ENCODE measurements around the gene NUP62.

NUP62 gene

GRCh38 chr19:49881186-49881585, 48.1 kb downstream of the NUP62 start:
- DNase-seq (ENCODE audit: low spot score): no peak

GRCh38 chr19:49880162-49880869, 49.0 kb downstream of the NUP62 start:
- no peak for DNase-seq (ENCODE audit: low spot score)

- no peak for DNase-seq (ENCODE audit: low spot score)
These were observed 49.9 kb downstream of the NUP62 start for GRCh38 chr19:49879243-49879963.

DNA sequence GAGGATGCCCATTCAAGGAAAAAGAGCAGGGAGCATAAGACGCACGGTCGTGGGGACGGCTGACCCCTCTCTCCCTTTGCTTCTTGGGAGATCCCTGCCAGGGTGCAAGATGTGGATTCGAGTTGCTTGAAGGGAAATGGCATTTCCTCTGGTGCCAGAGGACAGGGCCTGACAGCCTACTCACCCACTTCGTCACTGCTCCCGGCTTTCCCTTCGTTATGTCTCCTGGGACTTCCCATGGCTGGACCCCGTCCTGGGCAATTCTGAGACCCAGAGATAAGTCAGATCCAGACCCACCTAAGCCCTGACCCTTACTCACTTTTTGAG, 50.6 kb downstream of the NUP62 start:
- no peak for DNase-seq (ENCODE audit: low spot score)

DNA sequence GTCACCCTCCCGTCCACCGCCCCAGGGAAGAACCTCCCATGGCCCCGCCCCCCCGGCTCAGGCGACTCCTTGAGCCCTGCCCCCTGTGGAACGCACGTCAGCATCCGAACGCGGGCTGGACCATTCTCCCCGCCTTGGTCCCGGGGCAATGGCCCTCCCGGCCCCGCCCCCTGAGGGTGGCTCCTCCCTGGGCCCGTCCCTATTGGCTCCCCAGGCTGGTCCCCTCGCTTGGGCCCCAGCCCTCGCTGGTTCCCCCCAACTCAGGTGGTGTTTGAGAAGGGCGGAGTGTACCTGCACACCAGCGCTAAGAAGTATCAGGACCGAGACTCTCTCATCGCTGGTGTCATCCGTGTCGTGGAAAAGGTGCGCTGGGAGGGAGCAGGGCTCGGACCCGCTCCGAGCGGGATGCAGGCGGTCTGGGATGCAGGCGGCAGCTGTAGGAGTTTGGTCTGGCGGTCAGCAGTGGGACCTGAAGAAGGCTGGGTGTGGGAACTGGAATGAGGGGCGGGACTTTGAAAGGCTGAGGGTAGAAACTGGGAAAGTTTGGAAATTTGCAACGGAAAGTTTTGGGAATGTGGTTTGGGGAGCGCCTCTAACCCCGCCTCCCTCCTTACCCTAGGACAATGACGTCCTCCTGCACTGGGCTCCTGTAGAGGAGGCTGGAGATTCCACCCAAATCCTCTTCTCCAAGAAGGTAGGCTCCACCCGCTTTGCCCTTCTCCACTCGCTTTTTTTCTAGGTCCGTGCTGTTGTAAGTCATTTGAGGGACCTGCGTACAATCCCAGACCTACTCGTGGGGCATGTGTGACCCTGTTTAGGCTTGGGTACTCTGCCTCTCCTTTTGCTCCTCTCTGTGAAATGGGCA, 51.2 kb downstream of the NUP62 start:
- DNase-seq (ENCODE audit: low spot score): peak; percentile 98

DNA sequence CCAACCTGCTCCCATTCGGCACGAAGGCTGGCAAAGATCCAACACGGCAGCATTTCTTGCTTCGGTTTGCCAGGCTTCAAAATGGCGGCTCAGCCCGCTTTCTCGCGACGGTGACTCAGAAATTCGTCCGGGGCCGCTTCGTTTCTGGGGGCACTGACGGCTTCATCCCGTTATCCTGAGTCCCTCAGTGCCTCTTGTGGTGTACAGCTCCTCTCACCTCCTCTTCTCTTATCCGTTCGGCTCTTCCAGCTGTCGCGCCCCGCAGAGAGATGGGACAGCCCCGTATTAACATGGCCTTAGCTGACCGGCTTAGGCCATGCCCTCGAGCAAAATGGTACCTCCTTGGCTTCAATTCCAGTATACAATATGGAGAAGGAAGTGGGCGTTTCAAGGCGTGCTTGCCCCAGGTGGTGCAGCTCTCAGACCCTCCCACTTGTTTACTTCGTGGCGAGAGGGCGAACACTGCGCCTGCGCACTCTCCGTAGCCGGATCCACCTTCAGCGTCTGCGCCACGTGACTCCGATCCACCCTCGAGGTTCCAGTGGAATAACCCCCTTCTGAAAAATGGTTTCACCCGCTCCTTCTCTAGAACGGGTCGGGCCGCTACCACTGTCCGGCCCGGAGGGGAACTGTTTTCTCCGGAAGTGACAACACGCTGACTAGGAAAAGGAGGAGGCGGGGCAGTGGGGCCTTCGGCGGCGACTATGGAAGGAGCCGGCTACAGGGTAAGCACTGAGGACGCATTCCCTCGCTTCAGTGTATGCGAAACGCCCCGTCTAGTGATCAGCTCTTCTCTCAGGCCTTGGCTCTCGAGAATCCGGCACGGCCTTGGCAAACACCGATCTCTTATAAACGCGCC, 52.1 kb downstream of the NUP62 start, which contains the start of the genes AKT1S1 and TBC1D17:
Gene AKT1S1 (minus strand): TSS at position 336 of the 859 bp plus-strand sequence. CDS start 4,060 bp downstream, outside the sequence.
Gene TBC1D17 (plus strand): TSS at position 683 of the 859 bp plus-strand sequence. CDS start 22 bp downstream, at position 705.
- peak; percentile 99 for DNase-seq (ENCODE audit: low spot score)

- DNase-seq (ENCODE audit: low spot score): peak; percentile 89
These were observed 52.8 kb downstream of the NUP62 start for GRCh38 chr19:49876422-49877019.

- DNase-seq (ENCODE audit: low spot score): no peak
These were observed 53.4 kb downstream of the NUP62 start for GRCh38 chr19:49875857-49876421.

DNA sequence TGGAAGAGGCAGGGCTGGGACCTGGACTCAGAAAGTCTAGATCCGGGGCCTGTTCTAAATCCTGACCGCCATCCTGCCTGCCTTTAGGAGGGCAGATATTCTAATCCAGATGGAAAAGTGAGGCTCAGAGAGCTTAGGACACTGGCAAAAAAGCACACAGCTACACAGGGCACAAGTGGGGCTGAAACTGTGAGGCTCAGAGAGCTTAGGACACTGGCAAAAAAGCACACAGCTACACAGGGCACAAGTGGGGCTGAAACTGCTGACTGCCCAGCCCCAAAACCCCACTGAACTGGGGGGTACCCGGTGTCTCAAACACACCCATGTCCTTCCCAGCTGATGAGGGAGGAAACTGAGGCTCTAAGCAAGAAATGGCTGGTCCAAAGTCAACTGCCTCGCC, 54.1 kb downstream of the NUP62 start:
- DNase-seq (ENCODE audit: low spot score): no peak

DNA sequence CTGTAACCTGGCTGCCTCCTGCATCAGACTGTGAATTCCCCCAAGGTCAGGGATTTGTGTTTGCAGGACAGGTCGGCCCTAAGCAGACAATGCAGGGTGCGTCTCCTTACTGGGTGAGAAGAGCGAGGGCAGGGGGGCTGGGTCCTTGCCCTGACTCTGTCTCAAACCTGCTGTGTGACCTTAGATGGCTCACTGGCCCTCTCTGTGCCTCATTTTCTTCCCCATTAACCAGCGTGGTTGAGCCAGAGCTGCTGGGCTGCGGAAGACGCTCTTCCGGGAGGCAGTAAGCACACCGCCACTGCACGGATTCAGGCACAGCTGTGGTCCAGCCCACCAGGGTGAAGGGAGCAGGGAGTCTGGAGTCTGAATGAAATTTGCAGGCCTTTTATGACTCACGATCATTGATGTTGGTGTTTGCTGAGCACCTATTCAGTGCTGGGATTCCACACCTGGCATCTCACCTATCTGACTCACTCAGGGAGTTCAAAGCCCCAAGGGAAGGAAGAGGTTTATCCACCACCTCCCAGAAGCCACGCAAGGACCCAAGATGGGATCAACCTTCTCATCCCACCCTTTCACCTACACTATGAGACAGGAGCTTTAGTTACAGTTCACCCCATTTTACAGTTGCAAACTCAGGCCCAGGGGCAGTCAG, 54.7 kb downstream of the NUP62 start:
- DNase-seq (ENCODE audit: low spot score): no peak

GRCh38 chr19:49873834-49874233, 55.5 kb downstream of the NUP62 start:
- DNase-seq (ENCODE audit: low spot score): no peak

- DNase-seq (ENCODE audit: low spot score): no peak
These were observed 56.2 kb downstream of the NUP62 start for GRCh38 chr19:49873129-49873521.

DNA sequence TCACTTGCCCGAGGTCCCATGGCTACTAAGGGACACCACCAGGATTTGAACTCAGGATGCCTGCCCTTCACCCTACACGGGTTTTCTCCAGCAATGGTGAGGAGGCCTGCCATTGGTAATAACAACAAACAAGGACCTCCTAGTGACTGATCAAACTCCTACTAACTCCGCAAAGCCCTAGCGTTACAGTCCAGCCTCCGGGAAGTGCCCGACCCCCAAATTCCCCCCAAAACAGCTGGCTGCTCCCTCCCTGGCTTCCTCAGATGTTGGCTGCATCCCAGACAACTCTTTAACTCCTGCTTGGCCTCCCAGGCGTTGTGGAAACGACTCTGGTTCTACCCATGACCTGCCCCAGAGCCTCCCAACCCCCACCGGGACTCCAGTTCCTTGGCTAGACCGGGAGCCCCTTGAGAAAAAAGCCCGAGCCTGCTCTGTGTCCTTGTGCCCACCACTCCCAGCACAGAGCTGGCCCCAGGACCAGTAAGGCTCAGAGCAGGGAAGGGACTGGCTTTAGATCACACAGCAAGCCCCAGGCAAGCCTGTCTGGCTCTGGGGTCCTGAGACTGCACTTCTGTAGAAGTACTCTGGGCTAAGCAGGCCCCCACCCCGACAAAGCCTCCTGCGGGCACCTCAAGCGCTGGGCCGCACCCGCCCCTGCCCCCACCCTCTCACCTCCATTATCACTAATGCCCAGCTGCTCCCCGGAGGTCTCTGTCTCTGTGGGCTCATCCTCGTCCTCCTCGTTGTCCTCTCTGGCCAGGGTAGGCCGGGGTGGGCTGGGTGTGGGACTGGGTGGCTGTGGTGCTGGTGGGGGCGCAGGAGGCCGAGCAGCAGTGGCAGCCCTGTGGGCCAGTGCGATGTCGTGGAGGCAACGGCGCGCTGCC, 56.8 kb downstream of the NUP62 start:
- no peak for DNase-seq (ENCODE audit: low spot score)

GRCh38 chr19:49871349-49871985, 57.8 kb downstream of the NUP62 start:
- no peak for DNase-seq (ENCODE audit: low spot score)

GRCh38 chr19:49870309-49870901, 58.9 kb downstream of the NUP62 start:
- DNase-seq (ENCODE audit: low spot score): no peak

DNA sequence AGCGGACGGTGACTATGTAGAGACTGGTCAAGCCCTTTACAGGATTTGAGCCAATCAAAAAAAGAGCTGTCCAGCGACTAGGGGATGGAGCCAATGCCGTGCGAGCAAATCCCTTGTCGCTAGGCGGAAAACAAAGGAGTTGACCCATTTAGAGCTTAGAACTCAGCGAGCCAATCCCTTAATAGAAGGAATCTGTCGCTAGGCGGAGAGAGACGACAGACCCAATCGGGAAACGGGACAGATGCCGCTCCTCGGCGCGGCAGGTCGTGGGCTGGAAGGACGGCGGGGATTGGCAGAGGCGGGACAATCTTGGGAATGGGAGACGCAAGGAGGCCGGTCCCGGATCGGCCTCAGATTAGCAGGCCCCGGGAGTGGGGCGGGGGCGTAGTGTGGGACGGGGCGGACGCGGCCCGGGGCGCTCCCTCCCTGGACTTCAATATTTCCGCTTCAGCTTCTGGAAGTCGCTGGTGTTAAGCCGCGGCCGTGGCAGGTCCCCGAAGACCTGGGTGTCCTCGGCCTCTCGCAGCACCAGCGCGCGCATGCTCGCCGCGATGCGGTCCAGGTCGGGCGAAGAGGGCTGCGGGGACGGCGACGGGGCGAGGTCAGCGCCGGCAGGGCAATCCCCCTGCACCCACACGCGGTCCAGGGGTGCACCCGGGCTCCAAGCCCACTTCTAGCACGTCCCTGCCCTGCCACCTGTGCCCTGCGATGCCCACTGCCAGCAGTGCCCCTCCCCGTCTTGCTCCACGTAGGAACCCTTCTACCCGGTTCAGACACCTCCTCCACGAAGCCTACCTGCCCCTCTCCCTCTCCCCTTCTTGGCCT, 59.6 kb downstream of the NUP62 start:
- DNase-seq (ENCODE audit: low spot score): peak; percentile 97

- no peak for DNase-seq (ENCODE audit: low spot score)
These were observed 60.3 kb downstream of the NUP62 start for GRCh38 chr19:49869009-49869483.
